Measurements from ENCODE around the gene RARA. TPM values are rescaled to one million over a fixed set of nuclear protein-coding genes. Genes with fewer than 3 reads are reported as not detected.

RARA gene
- total RNA-seq, 1 donor from 2014 or later, result 79.6 TPM

GRCh38 chr17:40330850-40331470 is 22.0 kb downstream of the RARA start:
- H3K4me1 Mint-ChIP-seq, result peaks cover 34% of the 10 kb centered on the region
- no peaks in the 10 kb centered on the region for H3K9me3 Mint-ChIP-seq
- no peaks in the 10 kb centered on the region for H3K27me3 Mint-ChIP-seq (ENCODE audit: low read depth)
- H3K36me3 Mint-ChIP-seq, result peaks cover 17% of the 10 kb centered on the region
- no peak for TF ChIP-seq CTCF (IDR thresholded peaks at IDR 0.05; ENCODE audit: unreplicated experiment)
- H3K27ac Mint-ChIP-seq, result no peak overlapping the region
- no peak overlapping the region for H3K4me3 Mint-ChIP-seq
- no peak for DNase-seq (ENCODE audit: low spot score in 2 of 2, unreplicated experiment in 2 of 2)

GRCh38 chr17:40331743-40332641 is 23.0 kb downstream of the RARA start:
- Mint-ChIP-seq H3K9me3 (no peaks in the 10 kb centered on the region), H3K27ac (no peak overlapping the region), H3K36me3 (peaks cover 17% of the 10 kb centered on the region), H3K4me3 (no peak overlapping the region), H3K4me1 (peaks cover 35% of the 10 kb centered on the region), H3K27me3 (ENCODE audit: low read depth) (no peaks in the 10 kb centered on the region)
- DNase-seq (ENCODE audit: low spot score in 2 of 2, unreplicated experiment in 2 of 2), result no peak
- no peak for TF ChIP-seq CTCF (IDR thresholded peaks at IDR 0.05; ENCODE audit: unreplicated experiment)

- H3K4me3 Mint-ChIP-seq, result no peak overlapping the region
- no peaks in the 10 kb centered on the region for H3K27me3 Mint-ChIP-seq (ENCODE audit: low read depth)
- no peak for DNase-seq (ENCODE audit: low spot score in 2 of 2, unreplicated experiment in 2 of 2)
- peaks cover 12% of the 10 kb centered on the region for H3K36me3 Mint-ChIP-seq
- H3K27ac Mint-ChIP-seq, result peak overlapping the region; percentile 75
- no peak for TF ChIP-seq CTCF (IDR thresholded peaks at IDR 0.05; ENCODE audit: unreplicated experiment)
- H3K4me1 Mint-ChIP-seq, result peaks cover 37% of the 10 kb centered on the region
- H3K9me3 Mint-ChIP-seq, result no peaks in the 10 kb centered on the region
Measured at GRCh38 chr17:40333781-40334448, 24.9 kb downstream of the RARA start.

- DNase-seq (ENCODE audit: low spot score in 2 of 2, unreplicated experiment in 2 of 2), result no peak
Measured at GRCh38 chr17:40335620-40336019, 26.6 kb downstream of the RARA start.

GRCh38 chr17:40337351-40337750 is 28.4 kb downstream of the RARA start:
- no peak overlapping the region for H3K4me3 Mint-ChIP-seq

More at GRCh38 chr17:40335620-40336019, 26.6 kb downstream of the RARA start:
- no peak overlapping the region for H3K4me3 Mint-ChIP-seq
- no peaks in the 10 kb centered on the region for H3K27me3 Mint-ChIP-seq (ENCODE audit: low read depth)
- TF ChIP-seq CTCF (IDR thresholded peaks at IDR 0.05; ENCODE audit: unreplicated experiment), result no peak
- H3K36me3 Mint-ChIP-seq, result peaks cover 14% of the 10 kb centered on the region
- peaks cover 49% of the 10 kb centered on the region for H3K4me1 Mint-ChIP-seq
- no peaks in the 10 kb centered on the region for H3K9me3 Mint-ChIP-seq
- H3K27ac Mint-ChIP-seq, result no peak overlapping the region

More at GRCh38 chr17:40337351-40337750, 28.4 kb downstream of the RARA start:
- TF ChIP-seq CTCF (IDR thresholded peaks at IDR 0.05; ENCODE audit: unreplicated experiment), result no peak
- peaks cover 46% of the 10 kb centered on the region for H3K4me1 Mint-ChIP-seq
- no peak for DNase-seq (ENCODE audit: low spot score in 2 of 2, unreplicated experiment in 2 of 2)
- peaks cover 9% of the 10 kb centered on the region for H3K36me3 Mint-ChIP-seq
- H3K27ac Mint-ChIP-seq, result peak overlapping the region; percentile 71
- H3K9me3 Mint-ChIP-seq, result no peaks in the 10 kb centered on the region
- H3K27me3 Mint-ChIP-seq (ENCODE audit: low read depth), result no peaks in the 10 kb centered on the region

All from mesothelial cell of epicardium (in vitro differentiated cells).